GM12878 (cell line): ENCODE data around the gene SGTA. TPM values are rescaled to one million over a fixed set of nuclear protein-coding genes. Genes with fewer than 3 reads are reported as not detected.
A peak's percentile ranks its signal among the peaks of the same experiment; 100 is the strongest.

Experiments used
- ATAC-seq: fragments of 200-7000 bp; cut with Tn5 transposase; 3 replicates; pipeline ENCODE4 v1.9.1; 2020; ENCODE audit warnings: mild to moderate bottlenecking, moderate library complexity
- BruUV-seq: library from RNA; stranded (reverse); fragments of 400-500 nt; replicated peaks from 2 replicates; lab custom pipeline; 2021; lab: Mats Ljungman, UMichigan
- CTCF ChIA-PET: fragments of 300-600 bp; sonication (Branson Sonifier 250); formaldehyde crosslinking; extraction: SDS; loops from one replicate; lab custom pipeline; 2021; ENCODE audit warnings: inconsistent platforms; lab: Yijun Ruan, JAX
- POLR2A ChIA-PET: fragments of 350-600 bp; formaldehyde crosslinking; extraction: SDS; loops from one replicate; lab custom pipeline; 2021; ENCODE audit warnings: inconsistent platforms; lab: Charles Lee
- RAD21 ChIA-PET: fragments of 300-600 bp; sonication (Branson Sonifier 250); formaldehyde crosslinking; loops from one replicate; lab custom pipeline; 2023; ENCODE audit warnings: antibody characterized with exemption; ENCODE audit not compliant: unreplicated experiment; lab: Charles Lee
- SMC1A ChIA-PET: fragments of 300-600 bp; sonication (Branson Sonifier 250); formaldehyde crosslinking; loops from one replicate; lab custom pipeline; 2023; ENCODE audit not compliant: unreplicated experiment, uncharacterized antibody; lab: Charles Lee
- DNase-seq: peaks from one replicate; pipeline ENCODE4 v3.0.0-alpha.2; 2011; ENCODE audit warnings: low read depth, low spot score
- FAIRE-seq: peaks from 3 replicates; lab custom pipeline; 2011; peaks lifted over from hg19 to GRCh38; lab: Jason Lieb, UNC
- H2AFZ ChIP-seq: 2 replicates; pipeline ENCODE4 v1.6.0; 2011; ENCODE audit warnings: low read depth, low read length, control low read depth; ENCODE audit not compliant: control insufficient read depth
- H3K27ac ChIP-seq: 2 replicates; pipeline ENCODE4 v1.5.1; 2011; ENCODE audit warnings: control low read depth; ENCODE audit not compliant: control insufficient read depth, insufficient read depth
- H3K27me3 ChIP-seq, 2 experiments: replicated peaks in 1 of 2; 2 replicates each; pipeline versions ENCODE4 v1.6.0 to v1.6.1; 2011; ENCODE audit warnings: low read length in 1 of 2; ENCODE audit not compliant: control insufficient read depth in 2 of 2, insufficient read depth in 2 of 2
- H3K36me3 ChIP-seq, 2 experiments: 2 replicates each; pipeline ENCODE4 v1.5.1; 2011; ENCODE audit warnings: low read length in 1 of 2; ENCODE audit not compliant: control insufficient read depth in 2 of 2, insufficient read depth in 2 of 2
- H3K4me1 ChIP-seq: 2 replicates; pipeline ENCODE4 v1.6.1; 2011; ENCODE audit warnings: mild to moderate bottlenecking, low read length, moderate library complexity, mixed read lengths; ENCODE audit not compliant: control insufficient read depth, insufficient read depth
- H3K4me2 ChIP-seq: 2 replicates; pipeline ENCODE4 v1.6.0; 2011; ENCODE audit warnings: control low read depth; ENCODE audit not compliant: control insufficient read depth, insufficient read depth
- H3K4me3 ChIP-seq: fragments of 200-600 bp; sonication (generic); 2 replicates; pipeline ENCODE4 v1.5.1; 2016
- H3K79me2 ChIP-seq: 2 replicates; pipeline ENCODE4 v1.6.0; 2011; ENCODE audit warnings: low read length; ENCODE audit not compliant: control insufficient read depth, insufficient read depth
- H3K9ac ChIP-seq: 2 replicates; pipeline ENCODE4 v1.8.0; 2011; ENCODE audit warnings: low read length, control low read depth, mixed read lengths; ENCODE audit not compliant: control insufficient read depth, insufficient read depth
- H3K9me3 ChIP-seq: replicated peaks from 3 replicates; pipeline ENCODE4 v1.5.1; 2011; ENCODE audit warnings: mild to moderate bottlenecking, low read length; ENCODE audit not compliant: control insufficient read depth, insufficient read depth
- H4K20me1 ChIP-seq: 2 replicates; pipeline ENCODE4 v1.6.0; 2011; ENCODE audit not compliant: control insufficient read depth, insufficient read depth
- CREM ChIP-seq: IDR thresholded peaks from 2 replicates; pipeline ENCODE4 v1.6.1; 2014; ENCODE audit warnings: antibody characterized with exemption, low read depth
- JUND ChIP-seq: IDR thresholded peaks from 2 replicates; pipeline ENCODE4 v1.6.1; 2012; ENCODE audit warnings: low read depth, mild to moderate bottlenecking, low read length, improper control_type of control experiment, moderate library complexity
- NFXL1 ChIP-seq: fragments of 450-650 bp; IDR thresholded peaks from 2 replicates; pipeline ENCODE4 v1.6.1; 2017; ENCODE audit warnings: antibody characterized with exemption, mild to moderate bottlenecking, borderline replicate concordance
- NR2F1 ChIP-seq: fragments of 450-650 bp; conservative IDR thresholded peaks from 2 replicates; pipeline ENCODE4 v1.6.1; 2017; ENCODE audit warnings: mild to moderate bottlenecking
- PAX8 ChIP-seq: fragments of 450-650 bp; IDR thresholded peaks from 2 replicates; pipeline ENCODE4 v1.6.1; 2017; ENCODE audit warnings: mild to moderate bottlenecking, moderate library complexity
- POLR2A ChIP-seq: IDR thresholded peaks from 2 replicates; pipeline ENCODE4 v1.6.1; 2011; ENCODE audit warnings: low read depth, mild to moderate bottlenecking, low read length
- RAD51 ChIP-seq: fragments of 450-650 bp; IDR thresholded peaks from 2 replicates; pipeline ENCODE4 v1.6.1; 2016; ENCODE audit warnings: moderate library complexity, mild to moderate bottlenecking, inconsistent platforms
- RCOR1 ChIP-seq: conservative IDR thresholded peaks from 2 replicates; pipeline ENCODE4 v1.6.1; 2012; ENCODE audit warnings: low read depth, low read length, improper control_type of control experiment
- STAT3 ChIP-seq: IDR thresholded peaks from 2 replicates; pipeline ENCODE4 v1.6.1; 2011; ENCODE audit warnings: low read depth, low read length, improper control_type of control experiment
- ZBTB11 ChIP-seq: fragments of 450-650 bp; formaldehyde crosslinking; IDR thresholded peaks from 2 replicates; pipeline ENCODE4 v1.5.0; 2022; ENCODE audit warnings: mild to moderate bottlenecking, missing genetic modification characterization
- WGBS: methylation state at CpG from one replicate; pipeline ENCODE4 v1.1.6; 2016; ENCODE audit warnings: low lambda C conversion rate; ENCODE audit not compliant: insufficient replicate concordance, insufficient coverage; ENCODE audit errors: missing lambda C conversion rate; 5-methylcytosine and 5-hydroxymethylcytosine counted together
- in situ Hi-C: fragments of 300-500 bp; cut with MboI; formaldehyde crosslinking; loops from 9 replicates; pipeline ENCODE4 v1.14.3; 2018; ENCODE audit warnings: mixed read lengths
- intact Hi-C: fragments of 100-400 bp; cut with micrococcal nuclease; formaldehyde crosslinking; loops from one replicate; pipeline ENCODE4 v1.14.2; 2022; ENCODE audit not compliant: unreplicated experiment
- polyA plus RNA-seq, 11 experiments: library from polyadenylated mRNA; depleted of rRNA in 4 of 11; unstranded in 6 of 11; stranded (reverse) in 5 of 11; fragments of >200 nt; fragmentation: Nextera tagmentation in 4 of 11; fragmentation: Illumina TruSeq in 1 of 11; extraction: Ambion mirVana in 4 of 11; extraction: Trizol in 1 of 11; gene quantifications; 1 replicate in 1 of 11; 2 replicates in 10 of 11; pipeline versions ENCODE4 v1.2.1 to v1.2.3, GENCODE V29; 2011 to 2016; ENCODE audit warnings: inconsistent platforms in 2 of 11, missing spikeins in 2 of 11, low read depth in 1 of 11
- total RNA-seq, 4 experiments: library from RNA; depleted of rRNA in 3 of 4; stranded (reverse); fragments of >200 nt in 3 of 4; fragmentation: Illumina TruSeq in 1 of 4; extraction: Trizol in 1 of 4; gene quantifications; 2 replicates each; pipeline versions ENCODE4 v1.2.1 to v1.2.3, GENCODE V29; 2013 to 2021

The SGTA gene
- total and polyA plus RNA-seq, 10 of the 15 experiments (the other 5 are each of a cell fraction or from before 2014, with no cell fraction given), result 2.0 to 102 (median 48.2) TPM

DNA sequence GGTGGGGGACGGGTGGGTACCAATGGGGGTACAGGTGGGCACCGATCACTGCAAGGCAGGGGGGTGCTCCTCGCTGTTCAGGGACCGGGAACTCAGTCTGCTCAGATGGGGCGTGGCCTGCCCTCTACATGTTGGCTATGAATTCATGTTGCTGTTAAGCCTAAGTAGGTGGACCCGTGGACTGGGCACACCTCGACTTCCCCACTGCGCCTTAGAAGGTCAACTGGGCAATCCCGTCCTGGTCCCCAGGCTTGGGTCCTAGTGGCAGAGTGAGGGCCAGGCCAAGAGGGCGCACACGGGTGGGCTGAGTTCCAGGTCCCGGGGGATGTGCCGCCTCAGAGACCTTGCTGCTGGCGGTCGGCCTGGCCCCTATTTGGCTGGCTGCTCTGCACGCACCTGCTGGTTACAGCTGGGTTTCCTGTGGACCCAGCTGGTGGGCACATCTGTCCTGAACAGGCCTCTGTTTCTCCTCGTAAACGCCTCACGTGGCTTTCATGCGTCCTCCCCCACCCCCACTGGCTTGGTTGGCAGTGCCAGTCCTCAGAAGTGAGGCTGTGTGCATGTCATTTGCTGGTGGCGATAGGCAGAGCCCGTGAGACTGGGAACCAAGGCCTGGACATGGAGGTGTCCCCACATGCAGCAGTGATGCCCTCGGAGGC lies 23.0 kb upstream of the SGTA start:
- DNase-seq (no peak), ATAC-seq (no peak), FAIRE-seq (no peak)
- no peak overlapping the region for H3K4me3 ChIP-seq
- ChIA-PET SMC1A (no interaction called here), POLR2A (no interaction called here), RAD21 (no interaction called here), CTCF (no interaction called here)
- H4K20me1 ChIP-seq, result no peaks in the 10 kb centered on the region
- peaks cover 28 to 57% of the 10 kb centered on the region in 2 experiments for H3K36me3 ChIP-seq
- H3K9ac ChIP-seq, result no peak overlapping the region
- no peaks in the 10 kb centered on the region for H3K4me1 ChIP-seq
- H3K27ac ChIP-seq, result no peak overlapping the region
- no peaks in the 10 kb centered on the region for H3K27me3 ChIP-seq
- H3K9me3 ChIP-seq, result no peaks in the 10 kb centered on the region; the same call in 2 of the 3 replicates
- H2AFZ ChIP-seq, result no peak overlapping the region
- intact Hi-C loops (no loop called here), in situ Hi-C loops (no loop called here)
- WGBS, result 82% methylated on average over 21 of the region's 23 CpGs
- no peak overlapping the region for H3K4me2 ChIP-seq
- no peaks in the 10 kb centered on the region for H3K79me2 ChIP-seq
- BruUV-seq, result no TSS peak
- no peak for TF ChIP-seq PAX8
- 0 out of 2 replicates have a peak, but pooled peaks have one; percentile 25 for TF ChIP-seq POLR2A
- no peak for TF ChIP-seq NFXL1
- no peak for TF ChIP-seq JUND

DNA sequence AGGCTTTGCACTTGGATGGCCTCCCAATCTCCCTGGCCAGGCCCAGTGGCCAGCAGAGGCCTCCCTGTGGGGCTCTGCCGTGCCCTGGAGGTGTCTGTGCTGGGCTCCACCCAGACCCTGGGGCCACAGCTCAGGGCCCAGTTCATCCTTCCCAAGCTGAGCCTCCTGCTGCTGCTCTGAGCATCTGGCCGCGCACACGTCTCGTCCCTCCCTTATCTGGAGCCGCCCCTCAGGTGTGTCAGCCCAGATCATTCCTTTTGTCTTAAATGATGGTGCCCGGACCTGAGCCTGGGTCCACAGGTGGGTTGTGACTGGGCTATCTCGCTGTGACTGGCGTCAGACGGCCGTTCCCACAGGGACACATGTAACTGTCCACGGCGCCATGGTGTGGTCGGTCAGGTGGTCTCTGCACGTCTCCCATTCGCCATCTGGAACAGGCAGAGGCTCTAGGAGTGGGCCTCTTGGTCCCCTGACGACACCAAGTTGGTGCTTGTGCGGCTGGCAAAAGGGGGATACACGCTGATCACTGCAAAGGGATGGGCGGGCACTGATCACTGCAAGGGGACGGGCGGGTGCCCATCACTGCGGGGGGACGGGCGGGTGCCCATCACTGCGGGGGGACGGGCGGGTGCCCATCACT lies 22.3 kb upstream of the SGTA start:
- Histone ChIP-seq H2AFZ (no peak overlapping the region), H3K4me3 (no peak overlapping the region), H3K36me3 (peaks cover 29 to 61% of the 10 kb centered on the region in 2 experiments), H3K4me2 (no peak overlapping the region), H3K9ac (no peak overlapping the region), H3K27ac (no peak overlapping the region), H4K20me1 (no peaks in the 10 kb centered on the region), H3K9me3 (no peaks in the 10 kb centered on the region; the same call in 2 of the 3 replicates), H3K4me1 (no peaks in the 10 kb centered on the region), H3K79me2 (no peaks in the 10 kb centered on the region), H3K27me3 (no peaks in the 10 kb centered on the region)
- RAD21 ChIA-PET, result no interaction called here
- CTCF ChIA-PET, result no interaction called here
- FAIRE-seq (no peak), ATAC-seq (no peak), DNase-seq (no peak)
- WGBS, result 95% methylated on average over 19 of the region's 28 CpGs
- no TSS peak for BruUV-seq
- SMC1A ChIA-PET, result interaction anchor here (1.3 kb wide), 1 partner anchor 14 kb away, joined by 5 read pairs; the partner anchor contains the start of gene ZNF554
- intact Hi-C loops (no loop called here), in situ Hi-C loops (no loop called here)
- POLR2A ChIA-PET, result no interaction called here
- TF ChIP-seq NR2F1 (no peak), STAT3 (no peak), ZBTB11 (CRISPR knock-in tag) (no peak), RCOR1 (no peak), RAD51 (no peak), CREM (no peak)
